GM18909 (cell line): Measurements from ENCODE around the gene CLMP.
"Not testable (repeated sequence)": the region's sequence is repeated elsewhere in the genome, so short reads cannot be mapped to it uniquely, and the experiment has no call there.

Source experiments
- ATAC-seq: cut with Tn5 transposase; IDR thresholded peaks from one replicate; pipeline ENCODE4 v1.9.1; 2021; ENCODE audit warnings: mild to moderate bottlenecking; ENCODE audit not compliant: unreplicated experiment, poor library complexity

The CLMP gene

GRCh38 chr11:123219066-123219690, 24.1 kb upstream of the CLMP start:
- ATAC-seq: no peak

DNA sequence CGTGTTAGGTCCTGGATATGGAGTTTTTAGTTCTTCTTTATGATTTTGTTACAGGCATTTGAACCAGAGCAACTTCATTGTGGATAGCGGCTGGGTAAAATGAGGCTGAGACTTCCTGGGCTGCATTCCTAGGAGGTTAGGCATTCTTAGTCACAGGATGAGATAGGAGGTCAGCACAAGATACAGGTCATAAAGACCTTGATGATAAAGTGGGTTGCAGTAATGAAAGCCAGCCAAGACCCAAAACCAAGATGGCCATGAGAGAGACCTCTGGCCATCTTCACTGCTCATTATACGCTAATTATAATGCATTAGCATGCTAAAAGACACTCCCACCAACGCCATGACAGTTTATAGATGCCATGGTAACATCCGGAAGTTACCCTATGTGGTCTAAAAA, 23.4 kb upstream of the CLMP start:
- ATAC-seq: no peak

DNA sequence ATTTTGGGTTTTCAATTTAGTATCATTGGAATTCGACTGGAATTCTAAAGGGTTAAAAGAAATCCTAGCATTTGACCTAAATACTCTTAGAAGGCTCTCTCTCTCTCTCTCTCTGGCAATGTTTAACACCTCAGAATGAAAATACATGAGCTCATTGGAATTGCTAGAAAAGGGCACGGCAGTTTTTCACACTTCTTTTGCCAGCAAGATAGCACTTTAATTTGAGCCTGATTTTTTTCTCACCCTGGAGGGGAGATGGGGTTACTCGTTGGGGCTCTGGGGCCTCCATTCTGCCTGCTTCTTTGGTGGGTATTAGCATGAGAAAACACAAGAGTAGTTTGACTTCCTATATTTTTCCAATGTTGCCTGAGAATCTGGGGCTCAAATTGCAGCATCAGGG, 22.8 kb upstream of the CLMP start:
- no peak for ATAC-seq

GRCh38 chr11:123216249-123216648, 21.2 kb upstream of the CLMP start:
- ATAC-seq: no peak

GRCh38 chr11:123214940-123215339, 19.9 kb upstream of the CLMP start:
- ATAC-seq: no peak

- no peak for ATAC-seq
These were observed 19.3 kb upstream of the CLMP start for GRCh38 chr11:123214396-123214795.

DNA sequence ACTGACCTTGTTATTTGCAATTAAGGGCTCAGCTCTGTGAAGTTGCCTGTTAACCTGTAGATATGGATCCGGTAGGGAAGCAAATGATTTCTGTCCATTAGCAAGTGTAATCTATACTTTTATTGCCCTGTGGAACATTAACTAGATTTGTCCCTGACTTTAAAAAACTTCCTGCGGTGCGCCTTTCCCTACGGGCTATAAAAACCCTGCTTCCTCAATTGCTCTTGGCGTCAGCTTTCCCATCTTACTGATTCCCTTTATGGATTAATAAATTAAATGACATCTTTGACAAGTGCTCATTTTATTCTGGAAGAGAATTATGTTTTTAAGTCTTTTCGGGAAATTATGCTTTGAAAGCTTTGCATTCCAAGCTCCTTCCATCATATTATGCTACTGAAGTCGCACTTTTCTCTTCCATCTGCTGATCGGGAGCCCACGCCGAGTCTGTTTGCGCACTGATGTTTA, 18.3 kb upstream of the CLMP start:
- ATAC-seq: no peak

DNA sequence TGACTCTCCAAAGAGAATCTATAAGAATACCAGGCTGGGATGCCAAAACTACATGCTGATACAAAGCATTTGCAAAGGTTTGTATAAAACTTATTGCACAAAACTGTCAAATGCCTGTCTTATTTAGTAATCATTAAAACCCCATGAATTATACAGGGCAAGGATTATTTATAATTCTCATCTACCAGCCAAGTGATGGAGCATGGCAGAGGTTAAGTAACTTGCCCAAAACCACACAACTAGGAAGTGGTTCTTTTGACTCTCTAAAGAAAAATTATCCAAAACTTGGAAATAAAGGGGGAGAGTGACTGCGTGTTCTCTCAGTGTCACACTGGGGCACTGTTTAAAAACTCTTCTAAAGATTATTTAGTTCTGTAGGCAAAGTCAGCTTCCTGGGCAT, 17.4 kb upstream of the CLMP start:
- ATAC-seq: no peak

- no peak for ATAC-seq
These were observed 16.9 kb upstream of the CLMP start for GRCh38 chr11:123211981-123212380.

DNA sequence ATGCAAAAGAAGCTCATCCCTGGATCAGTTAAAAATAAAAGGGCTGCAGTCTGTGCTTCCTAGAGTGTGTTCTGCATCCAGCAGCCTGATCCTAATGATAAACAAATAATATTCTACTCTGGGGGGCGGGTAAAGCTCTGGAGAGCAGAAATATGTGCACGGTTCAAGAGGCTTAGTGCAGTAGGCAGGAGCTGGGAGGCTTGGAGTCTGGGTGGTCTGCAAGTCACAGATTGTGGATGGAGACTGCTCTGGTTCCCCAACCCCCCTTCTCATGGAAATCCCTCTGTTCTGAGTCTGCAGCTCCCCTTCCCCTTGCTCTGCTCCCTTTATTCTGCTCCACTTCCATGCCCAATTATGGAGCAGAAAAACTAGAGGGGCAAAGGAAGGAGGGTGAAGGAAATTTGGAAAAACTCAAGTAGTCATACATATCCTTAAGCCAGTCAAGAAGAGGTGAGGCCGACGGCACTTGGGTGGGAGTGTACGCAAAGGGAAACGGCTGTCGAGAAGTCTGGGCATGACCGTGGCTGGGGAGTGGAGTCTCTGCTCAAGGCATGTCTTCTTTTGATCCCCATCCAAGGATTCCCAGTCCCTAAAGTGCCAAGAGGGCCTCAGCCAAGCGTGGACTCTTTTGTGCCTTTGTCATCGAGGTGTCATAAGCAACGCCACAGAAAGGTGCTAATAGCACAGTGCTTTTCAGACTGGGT, 16.3 kb upstream of the CLMP start:
- ATAC-seq: no peak

DNA sequence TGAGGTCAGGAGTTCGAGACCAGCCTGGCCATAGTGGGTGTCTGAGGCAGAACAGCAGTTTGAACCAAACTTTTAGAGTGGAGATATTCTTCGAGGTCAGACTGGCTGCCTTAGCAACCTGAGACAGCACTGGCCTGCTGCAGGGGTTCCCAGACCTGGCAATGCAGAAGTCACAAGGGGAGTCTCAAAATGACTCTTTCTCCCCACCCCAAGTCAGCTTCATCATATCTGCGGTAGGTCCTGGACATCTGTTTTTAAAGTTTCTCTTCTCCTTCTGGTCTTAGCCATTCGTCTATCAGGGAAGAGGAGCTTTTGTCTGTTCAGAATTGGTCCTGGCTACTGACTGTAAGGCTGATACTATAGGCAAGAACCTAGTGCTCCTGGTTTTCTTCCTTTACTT, 14.5 kb upstream of the CLMP start:
- ATAC-seq: no peak

DNA sequence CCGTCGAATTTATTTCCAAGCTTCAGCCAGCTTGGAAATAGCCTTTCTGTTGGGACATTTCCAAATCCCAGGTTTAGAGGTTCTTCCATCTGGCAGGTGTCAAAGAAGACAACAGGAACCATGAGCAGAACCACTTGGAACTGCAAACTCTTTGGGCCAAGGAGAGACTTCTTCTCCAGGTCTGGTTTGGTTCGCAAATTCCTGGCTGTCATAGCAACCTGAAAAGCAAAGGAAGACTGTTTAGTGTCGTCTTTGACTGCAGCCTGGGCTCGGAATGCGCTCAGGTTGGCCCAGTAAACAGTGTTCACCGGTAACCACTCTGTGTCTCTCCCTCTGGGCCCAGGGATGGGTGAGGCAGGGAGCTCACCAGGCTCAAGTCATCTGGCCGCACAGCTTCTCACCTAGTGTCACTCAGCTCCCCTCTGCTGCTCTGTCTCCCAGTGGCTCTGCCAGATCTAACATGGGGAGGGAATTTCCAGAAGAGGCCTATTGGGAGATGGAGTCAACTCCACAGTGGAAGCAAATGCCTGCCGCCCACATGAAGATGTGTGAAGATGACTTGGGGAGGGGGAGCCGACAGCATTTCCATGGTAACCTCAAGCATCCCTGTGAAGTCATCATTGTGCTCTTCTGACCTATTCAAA, 11.9 kb upstream of the CLMP start:
- ATAC-seq: no peak

DNA sequence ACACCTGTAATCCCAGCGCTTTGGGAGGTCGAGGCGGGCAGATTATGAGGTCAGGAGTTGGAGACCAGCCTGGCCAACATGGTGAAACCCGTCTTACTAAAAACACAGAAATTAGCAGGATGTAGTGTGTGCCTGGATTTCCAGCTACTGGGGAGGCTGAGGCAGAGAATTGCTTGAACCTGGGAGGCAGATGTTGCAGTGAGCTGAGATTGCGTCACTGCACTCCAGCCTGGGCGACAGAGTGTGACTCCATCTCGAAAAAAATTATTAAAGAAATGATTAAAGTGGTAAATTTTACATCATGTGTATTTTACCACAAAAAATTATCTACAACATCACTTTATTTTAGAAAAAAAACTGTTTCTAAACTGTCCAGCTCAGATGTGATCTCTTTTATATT, 11.0 kb upstream of the CLMP start:
- not testable (repeated sequence) for ATAC-seq

- ATAC-seq: no peak
These were observed 8.9 kb upstream of the CLMP start for GRCh38 chr11:123203934-123204333.

DNA sequence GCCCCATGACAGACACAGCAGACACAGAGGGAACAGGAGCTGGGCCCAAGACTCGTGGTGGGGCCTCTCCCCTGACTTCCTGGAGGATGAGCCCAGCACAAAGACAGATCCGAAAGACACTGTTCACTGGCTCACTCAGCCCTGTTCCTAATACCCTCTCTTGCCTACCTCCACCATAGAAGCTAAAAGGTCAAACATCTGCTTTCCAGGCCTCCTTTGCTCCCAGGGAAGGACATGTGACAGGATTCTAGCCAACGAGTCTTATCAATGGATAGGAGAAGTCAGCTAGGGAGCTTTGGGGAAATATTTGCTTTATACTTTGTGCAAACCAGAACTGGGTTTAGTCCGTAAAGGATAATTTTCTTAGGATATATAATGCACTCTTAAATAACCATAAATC, 8.4 kb upstream of the CLMP start:
- no peak for ATAC-seq

DNA sequence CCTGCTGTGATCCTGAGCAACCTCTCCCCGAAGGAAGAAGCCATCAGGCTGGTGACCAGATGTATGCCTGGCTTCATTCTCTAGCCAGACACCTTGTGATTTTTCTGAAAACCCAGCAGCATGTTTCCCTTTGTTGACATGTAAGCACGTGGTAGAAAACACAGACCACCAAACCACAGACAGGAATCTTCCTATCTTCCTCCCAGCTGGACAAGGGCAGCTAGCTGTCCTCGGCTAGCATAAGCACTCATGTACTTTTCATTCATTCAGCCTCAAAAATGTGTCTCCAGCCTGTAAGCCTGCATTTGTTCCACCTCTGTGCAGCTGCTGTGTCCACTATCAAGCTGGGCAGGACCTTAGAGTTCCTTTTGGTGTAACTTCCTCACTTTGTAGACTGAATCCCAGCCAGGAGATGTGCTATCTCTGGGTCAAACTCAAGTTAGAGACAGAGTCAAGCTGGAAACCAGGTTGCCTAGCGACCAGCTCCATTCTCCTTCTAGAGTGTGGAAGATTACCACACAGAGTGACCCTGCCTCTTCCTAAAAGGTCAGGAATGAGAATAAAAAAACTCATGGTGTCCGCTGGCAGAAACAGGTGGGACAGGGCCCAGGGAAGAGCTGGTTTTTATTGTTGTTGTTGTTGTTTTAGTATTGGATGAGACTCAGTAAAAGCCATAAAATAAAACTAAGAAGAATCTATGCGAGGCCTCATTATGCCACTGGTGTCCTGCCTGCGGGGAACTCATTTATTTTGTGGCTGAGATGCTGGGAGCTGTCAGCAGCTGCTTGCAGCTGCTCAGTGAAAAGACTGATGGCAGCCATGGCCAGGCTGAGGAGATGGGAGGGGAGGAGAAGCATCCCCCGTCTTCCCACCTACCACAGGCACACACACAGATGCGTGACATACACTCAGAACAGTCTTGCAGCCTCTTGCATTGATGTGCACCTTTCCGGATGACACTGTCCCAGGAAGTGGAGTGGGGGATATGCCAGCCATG, 7.4 kb upstream of the CLMP start:
- no peak for ATAC-seq

DNA sequence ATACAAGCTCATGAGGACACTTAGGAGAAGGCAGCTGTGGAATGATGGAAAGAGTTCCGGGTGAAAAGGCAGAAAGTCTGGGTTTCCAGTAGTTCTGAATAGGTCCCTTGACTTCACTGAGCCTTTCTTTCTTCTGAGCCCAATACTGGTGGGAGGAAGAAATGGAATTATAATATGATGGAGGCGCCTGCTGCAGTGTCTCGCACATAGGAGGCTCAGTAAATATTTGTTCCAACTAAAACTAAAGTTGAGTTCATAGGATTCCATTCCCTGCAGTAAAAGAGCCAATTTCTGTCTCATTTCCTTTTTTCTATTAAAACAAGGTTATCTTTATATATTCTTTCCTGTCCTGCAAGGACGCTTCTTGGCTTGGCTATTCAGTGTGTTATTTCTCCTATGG, 5.2 kb upstream of the CLMP start:
- ATAC-seq: no peak

GRCh38 chr11:123197711-123198110, 2.7 kb upstream of the CLMP start:
- ATAC-seq: no peak

- ATAC-seq: no peak
These were observed 1.1 kb upstream of the CLMP start for GRCh38 chr11:123196060-123196714.
